H1 (cell line): ENCODE results near the gene PFN3. TPM values are rescaled to one million over a fixed set of nuclear protein-coding genes. Genes with fewer than 3 reads are reported as not detected.

Experiments
- CTCF ChIA-PET: fragments of 300-600 bp; sonication (Branson Sonifier 250); formaldehyde crosslinking; loops from one replicate; lab custom pipeline; 2021; ENCODE audit not compliant: partially characterized antibody; lab: Charles Lee
- POLR2A ChIA-PET: fragments of 300-600 bp; sonication (Branson Sonifier 250); formaldehyde crosslinking; loops from one replicate; lab custom pipeline; 2021; ENCODE audit warnings: inconsistent platforms; ENCODE audit not compliant: partially characterized antibody; lab: Charles Lee
- DNase-seq, 2 experiments: peaks; one replicate each; pipeline versions ENCODE4 v3.0.0 to v3.0.0-alpha.2; 2010 to 2022; ENCODE audit warnings: low spot score in 2 of 2, low read depth in 1 of 2, mixed read lengths in 1 of 2
- FAIRE-seq: peaks from 2 replicates; lab custom pipeline; 2011; peaks lifted over from hg19 to GRCh38; lab: Jason Lieb, UNC
- H2AFZ ChIP-seq: 2 replicates; pipeline ENCODE4 v1.8.1; 2012; ENCODE audit warnings: low read length, inconsistent platforms
- H2AK5ac ChIP-seq: 2 replicates; pipeline ENCODE4 v1.6.1; 2013; ENCODE audit warnings: low read depth, low read length
- H2BK120ac ChIP-seq: replicated peaks from 2 replicates; pipeline ENCODE3; 2013; ENCODE audit warnings: low read depth, low read length, inconsistent platforms
- H2BK12ac ChIP-seq: 2 replicates; pipeline ENCODE4 v1.6.1; 2013; ENCODE audit warnings: low read depth, low read length
- H2BK15ac ChIP-seq: 2 replicates; pipeline ENCODE4 v1.6.1; 2013; ENCODE audit warnings: low read length
- H2BK20ac ChIP-seq: 2 replicates; pipeline ENCODE4 v1.6.1; 2013; ENCODE audit warnings: low read length
- H2BK5ac ChIP-seq: 2 replicates; pipeline ENCODE4 v1.6.1; 2013; ENCODE audit warnings: low read depth, low read length
- H3K14ac ChIP-seq: 2 replicates; pipeline ENCODE4 v1.6.1; 2013; ENCODE audit warnings: inconsistent platforms; ENCODE audit not compliant: insufficient read length
- H3K18ac ChIP-seq: 2 replicates; pipeline ENCODE4 v1.6.1; 2013; ENCODE audit warnings: low read length; ENCODE audit errors: extremely low read depth
- H3K23ac ChIP-seq: 2 replicates; pipeline ENCODE4 v1.6.1; 2013; ENCODE audit warnings: inconsistent platforms; ENCODE audit not compliant: insufficient read length
- H3K23me2 ChIP-seq: 2 replicates; pipeline ENCODE4 v1.6.1; 2013; ENCODE audit warnings: low read depth, low read length
- H3K27ac ChIP-seq: 2 replicates; pipeline ENCODE4 v1.6.1; 2011; ENCODE audit warnings: low read depth, low read length, inconsistent platforms
- H3K27me3 ChIP-seq, 4 experiments: replicated peaks in 1 of 4; 1 replicate in 1 of 4; 2 replicates in 3 of 4; pipeline versions ENCODE4 v1.6.1 to v1.8.1; 2011 to 2013; ENCODE audit warnings: low read length in 3 of 4, mild to moderate bottlenecking in 3 of 4, inconsistent platforms in 2 of 4, mixed read lengths in 2 of 4, moderate library complexity in 1 of 4; ENCODE audit not compliant: control insufficient read depth in 3 of 4, insufficient read depth in 3 of 4; ENCODE audit errors: extremely low read depth in 1 of 4
- H3K36me3 ChIP-seq, 4 experiments: 2 replicates each; pipeline versions ENCODE4 v1.6.1 to v1.8.1; 2011 to 2013; ENCODE audit warnings: mild to moderate bottlenecking in 4 of 4, low read length in 3 of 4, moderate library complexity in 2 of 4, control low read depth in 1 of 4, inconsistent platforms in 1 of 4; ENCODE audit not compliant: insufficient read depth in 4 of 4, control insufficient read depth in 2 of 4
- H3K4ac ChIP-seq: replicated peaks from 2 replicates; pipeline ENCODE3; 2013; ENCODE audit warnings: low read length, low read depth, mixed read lengths, inconsistent platforms; ENCODE audit not compliant: insufficient read length
- H3K4me1 ChIP-seq, 4 experiments: replicated peaks in 1 of 4; 1 replicate in 1 of 4; 2 replicates in 3 of 4; pipeline versions ENCODE4 v1.6.1 to v1.8.1; 2011 to 2013; ENCODE audit warnings: low read length in 3 of 4, inconsistent platforms in 2 of 4, mixed read lengths in 1 of 4; ENCODE audit not compliant: insufficient read depth in 4 of 4, control insufficient read depth in 3 of 4
- H3K4me2 ChIP-seq, 2 experiments: 2 replicates each; pipeline versions ENCODE4 v1.6.1 to v1.8.1; 2011 to 2013; ENCODE audit warnings: low read depth in 2 of 2, low read length in 2 of 2, control low read depth in 1 of 2, inconsistent platforms in 1 of 2, mild to moderate bottlenecking in 1 of 2; ENCODE audit not compliant: insufficient read depth in 1 of 2
- H3K4me3 ChIP-seq, 4 experiments: fragments of 200-600, 300-600 bp in 1 of 4; sonication (generic), shearing (Covaris generic), sonication (Bioruptor Twin) in 1 of 4; 2 replicates each; pipeline versions ENCODE4 v1.5.1 to v1.8.1; 2011 to 2016; ENCODE audit warnings: low read length in 4 of 4, low read depth in 3 of 4, control low read depth in 2 of 4, inconsistent platforms in 2 of 4, mild to moderate bottlenecking in 2 of 4, mixed read lengths in 1 of 4, moderate library complexity in 1 of 4; ENCODE audit not compliant: insufficient read depth in 2 of 4; ENCODE audit errors: extremely low read depth in 1 of 4
- H3K56ac ChIP-seq: replicated peaks from 2 replicates; pipeline ENCODE3; 2013; ENCODE audit warnings: low read depth, mild to moderate bottlenecking, mixed read lengths, low read length, inconsistent platforms; ENCODE audit not compliant: insufficient read length
- H3K79me1 ChIP-seq: 2 replicates; pipeline ENCODE4 v1.6.1; 2013; ENCODE audit warnings: low read depth, low read length, control low read depth
- H3K79me2 ChIP-seq, 2 experiments: 2 replicates each; pipeline versions ENCODE4 v1.6.1 to v1.8.1; 2012 to 2013; ENCODE audit warnings: low read length in 2 of 2, mild to moderate bottlenecking in 2 of 2, inconsistent platforms in 1 of 2; ENCODE audit not compliant: insufficient read depth in 2 of 2, control insufficient read depth in 1 of 2
- H3K9ac ChIP-seq, 4 experiments: replicated peaks in 1 of 4; 1 replicate in 1 of 4; 2 replicates in 3 of 4; pipeline versions ENCODE4 v1.6.1 to v1.8.1; 2011 to 2013; ENCODE audit warnings: low read depth in 3 of 4, low read length in 3 of 4, control low read depth in 2 of 4, mild to moderate bottlenecking in 2 of 4, moderate library complexity in 2 of 4, inconsistent platforms in 1 of 4; ENCODE audit errors: extremely low read depth in 1 of 4
- H3K9me3 ChIP-seq, 2 experiments: 2 replicates each; pipeline versions ENCODE4 v1.6.1 to v1.8.1; 2012 to 2013; ENCODE audit warnings: mild to moderate bottlenecking in 2 of 2, moderate library complexity in 2 of 2, control low read depth in 1 of 2, inconsistent platforms in 1 of 2, low read depth in 1 of 2, low read length in 1 of 2, mixed read lengths in 1 of 2; ENCODE audit not compliant: insufficient read depth in 2 of 2
- H4K20me1 ChIP-seq, 2 experiments: replicated peaks in 1 of 2; 2 replicates each; pipeline versions ENCODE3 to v1.8.1; 2011 to 2013; ENCODE audit warnings: inconsistent platforms in 2 of 2, low read length in 2 of 2, mild to moderate bottlenecking in 1 of 2; ENCODE audit not compliant: insufficient read depth in 2 of 2, control insufficient read depth in 1 of 2
- H4K5ac ChIP-seq: 2 replicates; pipeline ENCODE4 v1.6.1; 2013; ENCODE audit warnings: low read length, low read depth, mixed read lengths, inconsistent platforms; ENCODE audit not compliant: insufficient read length
- H4K8ac ChIP-seq: 2 replicates; pipeline ENCODE4 v1.8.0; 2013; ENCODE audit warnings: mild to moderate bottlenecking, moderate library complexity, low read length, inconsistent platforms; ENCODE audit not compliant: insufficient read depth; ENCODE audit errors: extremely low read depth
- H4K91ac ChIP-seq: replicated peaks from 2 replicates; pipeline ENCODE3; 2013; ENCODE audit warnings: low read length, mixed read lengths, inconsistent platforms; ENCODE audit not compliant: insufficient read length
- BCL11A ChIP-seq, 2 experiments: IDR thresholded peaks; one replicate each; pipeline ENCODE4 v1.6.1; 2011; ENCODE audit warnings: low read depth in 2 of 2, low read length in 2 of 2, mild to moderate bottlenecking in 2 of 2
- CBX5 ChIP-seq: fragments of 300-800, 300-1000 bp; sonication (generic); IDR thresholded peaks from 2 replicates; pipeline ENCODE4 v1.7.1; 2016; ENCODE audit warnings: antibody characterized with exemption, low read length, low read depth
- EGR1 ChIP-seq: IDR thresholded peaks from 2 replicates; pipeline ENCODE4 v1.6.1; 2011; ENCODE audit warnings: low read depth, low read length, borderline replicate concordance
- EP300 ChIP-seq, 2 experiments: IDR thresholded peaks; 1 replicate in 1 of 2; 2 replicates in 1 of 2; pipeline ENCODE4 v1.6.1; 2011 to 2012; ENCODE audit warnings: low read depth in 2 of 2, low read length in 2 of 2, mild to moderate bottlenecking in 2 of 2, borderline replicate concordance in 1 of 2, inconsistent platforms in 1 of 2, moderate library complexity in 1 of 2
- HDAC2 ChIP-seq, 2 experiments: fragments of 300-600 bp in 1 of 2; sonication (generic) in 1 of 2; IDR thresholded peaks; 2 replicates each; pipeline ENCODE4 v1.6.1; 2011 to 2012; ENCODE audit warnings: low read depth in 2 of 2, low read length in 2 of 2, mild to moderate bottlenecking in 2 of 2, moderate library complexity in 2 of 2, borderline replicate concordance in 1 of 2, inconsistent platforms in 1 of 2
- JUN ChIP-seq: IDR thresholded peaks from 2 replicates; pipeline ENCODE4 v1.6.1; 2011; ENCODE audit warnings: low read depth, mild to moderate bottlenecking, improper control_type of control experiment, low read length
- KDM5A ChIP-seq: fragments of 200-600 bp; IDR thresholded peaks from 2 replicates; pipeline ENCODE4 v1.7.1; 2012; ENCODE audit warnings: mild to moderate bottlenecking, low read length, inconsistent platforms, mixed read lengths
- RAD21 ChIP-seq, 2 experiments: IDR thresholded peaks in 1 of 2; conservative IDR thresholded peaks in 1 of 2; 2 replicates each; pipeline ENCODE4 v1.6.1; 2011; ENCODE audit warnings: low read depth in 2 of 2, low read length in 2 of 2, improper control_type of control experiment in 1 of 2, inconsistent platforms in 1 of 2, mild to moderate bottlenecking in 1 of 2, moderate library complexity in 1 of 2
- TAF7 ChIP-seq: optimal IDR thresholded peaks from 2 replicates; pipeline ENCODE3; 2011; ENCODE audit warnings: low read depth, mild to moderate bottlenecking, inconsistent platforms, low read length, moderate library complexity, borderline replicate concordance
- TEAD4 ChIP-seq: IDR thresholded peaks from 2 replicates; pipeline ENCODE4 v1.6.1; 2012; ENCODE audit warnings: low read depth, low read length, inconsistent platforms, mixed read lengths
- WGBS, 2 experiments: shearing (Covaris generic) in 1 of 2; methylation state at CpG; one replicate each; pipeline versions ENCODE4 v1.1.6 to v1.1.7; 2013 to 2015; ENCODE audit warnings: low lambda C conversion rate in 2 of 2, mixed read lengths in 2 of 2, inconsistent platforms in 1 of 2, low coverage in 1 of 2, missing lambda C conversion rate in 1 of 2; ENCODE audit not compliant: insufficient replicate concordance in 2 of 2, insufficient coverage in 1 of 2, insufficient read length in 1 of 2; ENCODE audit errors: extremely low coverage in 1 of 2, missing lambda C conversion rate in 1 of 2; 5-methylcytosine and 5-hydroxymethylcytosine counted together
- polyA plus RNA-seq, 7 experiments: library from polyadenylated mRNA; depleted of rRNA in 3 of 7; stranded (reverse) in 5 of 7; unstranded in 2 of 7; fragments of >200 nt in 5 of 7; fragments of 200-250 nt in 2 of 7; gene quantifications; 1 replicate in 5 of 7; 2 replicates in 1 of 7; 4 replicates in 1 of 7; pipeline versions ENCODE4 v1.2.1 to v1.2.3, GENCODE V29; 2011 to 2013; ENCODE audit warnings: missing spikeins in 2 of 7, mixed read lengths in 2 of 7
- total RNA-seq: library from RNA; stranded (reverse); fragmentation: NEBNext Ultra II Directional; extraction: Animal tissue kit (Norgen Biotek cat#: 25700); gene quantifications from 2 replicates; pipeline ENCODE4 v1.2.1, GENCODE V29; 2021

The PFN3 gene
- total and polyA plus RNA-seq, 2 of the 8 experiments (the other 6 are each of a cell fraction or from before 2014, with no cell fraction given), result not detected

DNA sequence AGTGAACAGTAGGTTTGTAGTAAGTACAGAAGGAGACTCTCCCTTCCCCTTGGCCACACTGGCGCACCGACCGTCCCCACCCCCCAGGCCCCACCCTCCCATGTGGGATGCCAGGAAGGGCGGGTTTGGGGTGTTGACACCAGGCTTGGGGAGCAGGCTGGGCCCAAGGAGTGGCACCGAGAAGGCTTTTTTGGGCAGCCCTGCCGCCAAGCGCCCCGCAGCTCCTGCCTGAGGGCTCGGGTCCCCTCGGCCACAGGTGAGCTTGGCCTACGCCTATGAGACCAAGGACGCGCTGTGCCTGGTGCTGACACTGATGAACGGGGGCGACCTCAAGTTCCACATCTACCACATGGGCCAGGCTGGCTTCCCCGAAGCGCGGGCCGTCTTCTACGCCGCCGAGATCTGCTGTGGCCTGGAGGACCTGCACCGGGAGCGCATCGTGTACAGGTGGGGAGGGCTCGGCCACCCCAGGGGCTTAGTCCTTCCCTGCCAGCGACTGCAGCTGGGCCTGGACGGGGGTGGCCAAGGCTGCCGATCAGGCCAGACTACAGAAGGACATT lies 33.3 kb upstream of the PFN3 start:
- Histone ChIP-seq H3K27ac (no peak overlapping the region), H3K4me1 (0 out of 7 replicates have a peak, but pooled peaks cover 0 to 4% (median 0%) of the 10 kb centered on the region in 4 experiments), H4K5ac (no peak overlapping the region), H2BK5ac (no peak overlapping the region), H3K14ac (no peak overlapping the region), H2AFZ (no peak overlapping the region), H3K18ac (no peak overlapping the region), H3K4ac (no peak overlapping the region), H2BK15ac (no peak overlapping the region), H3K23ac (no peak overlapping the region), H3K4me2 (no peak overlapping the region), H3K9me3 (no peaks in the 10 kb centered on the region), H3K27me3 (no peaks in the 10 kb centered on the region), H3K36me3 (peaks cover 7 to 46% (median 29%) of the 10 kb centered on the region in 4 experiments; a peak in 6 of 8 replicates), H2BK20ac (no peak overlapping the region), H2AK5ac (no peak overlapping the region), H4K91ac (no peak overlapping the region), H3K56ac (no peak overlapping the region), H3K79me2 (peaks cover 0 to 8% of the 10 kb centered on the region in 2 experiments; a peak in 1 of 4 replicates), H3K79me1 (peaks cover 7% of the 10 kb centered on the region; the same call in 1 of the 2 replicates), H4K20me1 (peaks cover 11 to 18% of the 10 kb centered on the region in 2 experiments), H2BK12ac (no peak overlapping the region), H4K8ac (peak overlapping the region; percentile 25; the same call in 1 of the 2 replicates), H3K9ac (no peak overlapping the region), H3K4me3 (no peak overlapping the region), H3K23me2 (no peaks in the 10 kb centered on the region), H2BK120ac (no peak overlapping the region)
- TF ChIP-seq TEAD4, result no peak
- no peak for TF ChIP-seq EP300 (IDR thresholded peaks at IDR 0.05; ENCODE audit: borderline replicate concordance in 1 of 2, low read depth in 2 of 2, low read length in 2 of 2)
- TF ChIP-seq CBX5, result no peak
- no peak for TF ChIP-seq KDM5A
- no peak for TF ChIP-seq HDAC2 (IDR thresholded peaks at IDR 0.05; ENCODE audit: borderline replicate concordance in 1 of 2, low read depth in 2 of 2, low read length in 2 of 2)
- TF ChIP-seq TAF7, result no peak
- TF ChIP-seq BCL11A (IDR thresholded peaks at IDR 0.05; ENCODE audit: low read depth in 2 of 2, low read length in 2 of 2), result no peak
- TF ChIP-seq JUN, result no peak
- TF ChIP-seq EGR1, result no peak
- no peak for TF ChIP-seq RAD21 (IDR thresholded peaks at IDR 0.05 in 1 of 2, conservative IDR thresholded peaks at IDR 0.05 in 1 of 2; ENCODE audit: low read depth in 2 of 2, low read length in 2 of 2)
- CTCF ChIA-PET, result interaction anchor here (0.6 to 5.3 kb wide), 6 partner anchors 10 to 124 kb away, joined by 3 to 34 read pairs (median 4); no protein-coding TSS in a partner anchor
- FAIRE-seq, result no peak
- no peak for DNase-seq
- 94% methylated on average over 26 of the region's 29 CpGs; no CpG with 5 or more reads in 1 of the 2 experiments for WGBS, 2 experiments
- POLR2A ChIA-PET, result interaction anchor here (0.6 to 24.2 kb wide), 5 partner anchors 10 to 61 kb away, joined by 3 to 460 read pairs (median 7); partner anchors contain the start of genes GRK6 and PRR7
